RWPE2 (cell line): Measurements from ENCODE around the gene CDC42EP1.
A peak's percentile ranks its signal among the peaks of the same experiment; 100 is the strongest.

Experiments
- ATAC-seq: fragments of 200-7000 bp; cut with Tn5 transposase; 3 replicates; pipeline ENCODE4 v1.9.1; 2021; ENCODE audit warnings: low read depth
- DNase-seq: peaks from one replicate; pipeline ENCODE4 v3.0.0-alpha.2; 2020; ENCODE audit warnings: low spot score
- H3K27ac ChIP-seq: fragments of 450-650 bp; 2 replicates; pipeline ENCODE4 v1.5.1; 2017; ENCODE audit warnings: mild to moderate bottlenecking; ENCODE audit not compliant: poor library complexity, severe bottlenecking
- H3K27me3 ChIP-seq: fragments of 250-450 bp; sonication (Bioruptor Pico); 2 replicates; pipeline ENCODE4 v1.5.1; 2021; ENCODE audit warnings: mild to moderate bottlenecking, moderate library complexity; ENCODE audit not compliant: insufficient read depth, poor library complexity, severe bottlenecking
- H3K36me3 ChIP-seq: fragments of 250-450 bp; sonication (Bioruptor Pico); 2 replicates; pipeline ENCODE4 v1.5.1; 2020; ENCODE audit warnings: low read depth, mild to moderate bottlenecking, moderate library complexity
- H3K4me1 ChIP-seq: fragments of 250-450 bp; sonication (Bioruptor Pico); 2 replicates; pipeline ENCODE4 v1.5.1; 2021; ENCODE audit warnings: mild to moderate bottlenecking, moderate library complexity; ENCODE audit not compliant: insufficient read depth, poor library complexity, severe bottlenecking
- H3K4me3 ChIP-seq: fragments of 250-450 bp; sonication (Bioruptor Pico); 2 replicates; pipeline ENCODE4 v1.5.1; 2021; ENCODE audit warnings: mild to moderate bottlenecking, moderate library complexity; ENCODE audit not compliant: severe bottlenecking
- H3K9me3 ChIP-seq: fragments of 250-450 bp; sonication (Bioruptor Pico); 2 replicates; pipeline ENCODE4 v1.5.1; 2021; ENCODE audit warnings: mild to moderate bottlenecking, moderate library complexity; ENCODE audit not compliant: severe bottlenecking
- TF ChIP-seq, protein P1 (sequence below): fragments of 450-650 bp; IDR thresholded peaks from one replicate; pipeline ENCODE4 v1.5.1; 2017; ENCODE audit warnings: mild to moderate bottlenecking, moderate library complexity; ENCODE audit not compliant: poor library complexity, severe bottlenecking

The CDC42EP1 gene

DNA sequence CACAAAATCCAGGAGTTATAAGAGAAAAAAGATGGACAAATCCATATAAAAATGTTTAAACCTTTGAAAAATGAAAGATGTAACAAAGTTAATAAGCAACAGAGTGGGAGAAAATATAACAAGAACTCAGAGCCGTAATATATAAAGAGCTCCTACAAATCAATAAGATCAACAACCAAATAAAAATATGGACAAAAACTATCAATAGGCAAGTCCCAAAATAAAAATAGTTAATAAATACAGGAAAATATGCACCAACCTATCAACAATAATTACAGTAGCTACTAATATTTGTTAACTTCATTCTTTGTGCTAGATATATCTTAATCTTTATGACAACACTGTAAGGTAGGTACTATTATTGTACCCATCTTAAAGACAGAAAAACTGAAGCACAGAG is 43.8 kb upstream of the CDC42EP1 start:
- ATAC-seq (no peak), DNase-seq (no peak)
- Histone ChIP-seq H3K9me3 (no peaks in the 10 kb centered on the region), H3K36me3 (peaks cover 61% of the 10 kb centered on the region), H3K27ac (peak overlapping the region; percentile 79), H3K27me3 (no peaks in the 10 kb centered on the region), H3K4me3 (no peak overlapping the region), H3K4me1 (peaks cover 38% of the 10 kb centered on the region)
- TF ChIP-seq, protein P1, sequence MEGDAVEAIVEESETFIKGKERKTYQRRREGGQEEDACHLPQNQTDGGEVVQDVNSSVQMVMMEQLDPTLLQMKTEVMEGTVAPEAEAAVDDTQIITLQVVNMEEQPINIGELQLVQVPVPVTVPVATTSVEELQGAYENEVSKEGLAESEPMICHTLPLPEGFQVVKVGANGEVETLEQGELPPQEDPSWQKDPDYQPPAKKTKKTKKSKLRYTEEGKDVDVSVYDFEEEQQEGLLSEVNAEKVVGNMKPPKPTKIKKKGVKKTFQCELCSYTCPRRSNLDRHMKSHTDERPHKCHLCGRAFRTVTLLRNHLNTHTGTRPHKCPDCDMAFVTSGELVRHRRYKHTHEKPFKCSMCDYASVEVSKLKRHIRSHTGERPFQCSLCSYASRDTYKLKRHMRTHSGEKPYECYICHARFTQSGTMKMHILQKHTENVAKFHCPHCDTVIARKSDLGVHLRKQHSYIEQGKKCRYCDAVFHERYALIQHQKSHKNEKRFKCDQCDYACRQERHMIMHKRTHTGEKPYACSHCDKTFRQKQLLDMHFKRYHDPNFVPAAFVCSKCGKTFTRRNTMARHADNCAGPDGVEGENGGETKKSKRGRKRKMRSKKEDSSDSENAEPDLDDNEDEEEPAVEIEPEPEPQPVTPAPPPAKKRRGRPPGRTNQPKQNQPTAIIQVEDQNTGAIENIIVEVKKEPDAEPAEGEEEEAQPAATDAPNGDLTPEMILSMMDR = no peak

DNA sequence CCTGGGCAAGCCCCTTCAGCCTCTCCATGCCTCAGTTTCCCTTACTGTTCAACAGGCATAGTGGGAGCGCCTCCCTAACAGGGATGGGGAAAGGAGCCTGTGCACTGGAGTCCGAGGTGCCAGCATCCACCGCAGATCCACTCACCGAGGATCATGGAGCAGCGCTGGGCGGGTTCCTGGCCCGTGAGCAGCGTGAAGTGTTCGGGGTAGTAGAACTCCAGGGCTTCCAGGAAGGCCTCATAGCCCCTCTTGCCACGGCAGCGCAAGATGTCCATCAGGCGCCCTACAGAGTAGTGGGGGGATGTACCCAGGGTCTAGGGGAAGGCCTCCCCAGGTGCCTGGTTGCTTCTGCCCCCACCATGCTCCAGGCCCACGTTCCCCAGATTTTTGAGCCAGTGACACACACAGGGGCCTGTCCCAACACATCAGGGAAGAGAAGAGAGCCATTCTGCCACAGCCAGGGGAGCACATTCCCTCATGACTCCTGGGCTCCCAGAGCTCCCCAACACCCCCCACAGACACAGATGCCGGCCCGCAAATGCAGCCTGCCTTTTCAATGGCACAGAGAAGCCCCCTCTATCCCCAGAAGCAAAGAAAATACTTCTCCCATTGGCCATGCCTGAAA is 42.3 kb upstream of the CDC42EP1 start:
- no peaks in the 10 kb centered on the region for H3K9me3 ChIP-seq
- peak overlapping the region; percentile 95 for H3K4me3 ChIP-seq
- H3K27ac ChIP-seq = peak overlapping the region; percentile 79
- TF ChIP-seq, protein P1 = no peak
- DNase-seq (peak; percentile 64), ATAC-seq (peak; percentile 72)
- no peaks in the 10 kb centered on the region for H3K27me3 ChIP-seq
- H3K4me1 ChIP-seq = peaks cover 24% of the 10 kb centered on the region
- peaks cover 50% of the 10 kb centered on the region for H3K36me3 ChIP-seq

DNA sequence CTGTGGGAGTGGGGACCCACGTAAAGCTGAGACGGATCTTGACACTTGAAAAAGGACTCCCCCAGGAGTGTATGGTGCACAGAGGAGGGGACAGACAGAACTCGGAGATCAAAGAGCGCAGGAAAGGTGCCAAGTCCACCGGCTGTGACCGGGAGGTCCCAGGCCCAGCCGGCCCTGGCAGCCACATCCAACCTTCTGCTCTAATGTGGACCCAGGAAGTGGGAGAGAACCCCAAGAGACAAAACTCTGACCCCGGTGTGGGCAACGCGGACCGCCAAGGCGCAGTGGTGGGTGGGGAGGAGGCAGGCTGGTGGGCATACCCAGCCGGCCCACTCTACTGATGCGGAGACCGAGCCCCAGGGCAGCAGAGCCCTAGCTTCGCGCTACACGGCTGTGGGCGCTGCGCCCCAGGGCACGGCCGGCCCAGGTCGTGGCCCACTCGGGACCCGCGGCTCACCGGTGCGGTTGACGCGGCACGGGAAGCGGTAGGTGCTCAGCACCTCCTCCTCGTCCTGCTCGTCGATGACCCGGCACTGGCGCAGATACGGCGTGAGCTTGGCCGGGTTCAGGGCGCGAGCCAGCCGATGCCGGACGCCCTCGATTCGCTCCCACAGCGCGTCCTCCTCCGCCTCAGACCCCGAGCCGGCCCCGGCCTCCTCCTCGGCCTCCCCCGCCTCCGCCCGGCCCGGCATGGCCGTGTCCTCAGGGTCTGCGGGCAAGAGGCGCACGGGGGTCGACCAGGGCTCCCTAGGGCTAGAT is 41.6 kb upstream of the CDC42EP1 start:
- ATAC-seq (peak; percentile 30), DNase-seq (peak; percentile 57)
- H3K9me3 ChIP-seq = no peaks in the 10 kb centered on the region
- TF ChIP-seq, protein P1 = no peak
- peaks cover 16% of the 10 kb centered on the region for H3K4me1 ChIP-seq
- H3K4me3 ChIP-seq = peak overlapping the region; percentile 95
- no peaks in the 10 kb centered on the region for H3K27me3 ChIP-seq
- H3K27ac ChIP-seq = peak overlapping the region; percentile 79
- peaks cover 42% of the 10 kb centered on the region for H3K36me3 ChIP-seq

- H3K36me3 ChIP-seq = peaks cover 34% of the 10 kb centered on the region
- peaks cover 14% of the 10 kb centered on the region for H3K4me1 ChIP-seq
- TF ChIP-seq, protein P1 = no peak
- DNase-seq = peak; percentile 61
- H3K27ac ChIP-seq = peak within 1 kb of the TSS; percentile 79
- peak within 1 kb of the TSS; percentile 95 for H3K4me3 ChIP-seq
- no peaks in the 10 kb centered on the region for H3K9me3 ChIP-seq
- peak; percentile 49 for ATAC-seq
- no peaks in the 10 kb centered on the region for H3K27me3 ChIP-seq
Measured at GRCh38 chr22:37519268-37520195, 40.7 kb upstream of the CDC42EP1 start, which contains the start of gene CARD10. Gene CARD10, minus strand, starts transcription at chr22:37519415. Its CDS starts 215 bp downstream, at chr22:37519200.
